HepG2 (cell line): ENCODE results near the gene SLC13A3. TPM values are rescaled to one million over a fixed set of nuclear protein-coding genes. Genes with fewer than 3 reads are reported as not detected.

Experiments used
- ATM ChIP-seq: fragments of 450-650 bp; IDR thresholded peaks from 2 replicates; pipeline ENCODE4 v1.7.1; 2017; ENCODE audit warnings: mild to moderate bottlenecking, borderline replicate concordance
- CBX5 ChIP-seq: sonication (generic); formaldehyde crosslinking; IDR thresholded peaks from 2 replicates; pipeline ENCODE4 v1.4.0; 2020; ENCODE audit warnings: missing genetic modification reagents, borderline replicate concordance
- FIP1L1 ChIP-seq: fragments of 200-400 bp; formaldehyde crosslinking; IDR thresholded peaks from 2 replicates; pipeline ENCODE4 v1.6.1; 2018; ENCODE audit warnings: low read depth, mild to moderate bottlenecking, low read length, moderate library complexity, borderline replicate concordance; ENCODE audit not compliant: insufficient read depth
- ISL2 ChIP-seq: sonication (generic); formaldehyde crosslinking; IDR thresholded peaks from 2 replicates; pipeline ENCODE4 v1.5.0; 2020; ENCODE audit warnings: missing genetic modification reagents
- MTA1 ChIP-seq: sonication (generic); formaldehyde crosslinking; IDR thresholded peaks from 2 replicates; pipeline ENCODE4 v1.4.0; 2020; ENCODE audit warnings: missing genetic modification reagents, mild to moderate bottlenecking, borderline replicate concordance
- PHF20 ChIP-seq: sonication (generic); formaldehyde crosslinking; IDR thresholded peaks from 2 replicates; pipeline ENCODE4 v1.5.0; 2020; ENCODE audit warnings: mild to moderate bottlenecking, missing genetic modification reagents
- SIX1 ChIP-seq: sonication (generic); formaldehyde crosslinking; IDR thresholded peaks from 2 replicates; pipeline ENCODE4 v1.4.0; 2020; ENCODE audit warnings: missing genetic modification reagents, borderline replicate concordance
- ZBTB38 ChIP-seq: sonication (generic); formaldehyde crosslinking; IDR thresholded peaks from 2 replicates; pipeline ENCODE4 v1.5.1; 2020; ENCODE audit warnings: mild to moderate bottlenecking, missing genetic modification reagents
- ZNF224 ChIP-seq: sonication (generic); formaldehyde crosslinking; IDR thresholded peaks from 2 replicates; pipeline ENCODE4 v1.5.0; 2020; ENCODE audit warnings: mild to moderate bottlenecking, missing genetic modification reagents
- ZNF292 ChIP-seq: sonication (generic); formaldehyde crosslinking; IDR thresholded peaks from 2 replicates; pipeline ENCODE4 v1.8.1; 2022; ENCODE audit warnings: mild to moderate bottlenecking, low read depth, missing genetic modification reagents, borderline replicate concordance
- ZNF616 ChIP-seq: sonication (generic); formaldehyde crosslinking; IDR thresholded peaks from 2 replicates; pipeline ENCODE4 v1.5.0; 2020; ENCODE audit warnings: low read depth, mild to moderate bottlenecking, missing genetic modification reagents
- ZNF709 ChIP-seq: sonication (generic); formaldehyde crosslinking; IDR thresholded peaks from 2 replicates; pipeline ENCODE4 v1.5.0; 2020; ENCODE audit warnings: mild to moderate bottlenecking, missing genetic modification reagents
- polyA plus RNA-seq, 8 experiments: library from polyadenylated mRNA; depleted of rRNA in 3 of 8; stranded (reverse) in 7 of 8; unstranded in 1 of 8; fragments of >200 nt; fragmentation: Illumina TruSeq in 4 of 8; extraction: Trizol in 4 of 8; gene quantifications; 2 replicates each; pipeline versions ENCODE4 v1.2.1 to v1.2.3, GENCODE V29; 2011 to 2016; ENCODE audit warnings: low read depth in 4 of 8, missing spikeins in 1 of 8, mixed read lengths in 1 of 8; ENCODE audit not compliant: insufficient read depth in 1 of 8
- total RNA-seq, 5 experiments: library from RNA; depleted of rRNA; stranded (reverse); fragments of >200 nt; fragmentation: Illumina TruSeq; extraction: Trizol; gene quantifications; 2 replicates each; pipeline ENCODE4 v1.2.3, GENCODE V29; 2016; ENCODE audit warnings: low read depth in 1 of 5
- TF ChIP-seq, protein P1 (sequence below): sonication (generic); formaldehyde crosslinking; IDR thresholded peaks from 2 replicates; pipeline ENCODE4 v1.5.1; 2020; ENCODE audit warnings: mild to moderate bottlenecking, missing genetic modification reagents, moderate library complexity
- TF ChIP-seq, protein P2 (sequence below): sonication (generic); formaldehyde crosslinking; IDR thresholded peaks from 2 replicates; pipeline ENCODE4 v1.4.0; 2020; ENCODE audit warnings: mild to moderate bottlenecking, missing genetic modification reagents
- TF ChIP-seq, protein P3 (sequence below): sonication (generic); formaldehyde crosslinking; IDR thresholded peaks from 2 replicates; pipeline ENCODE4 v1.5.0; 2020; ENCODE audit warnings: missing genetic modification reagents
- TF ChIP-seq, protein P4 (sequence below): sonication (generic); formaldehyde crosslinking; IDR thresholded peaks from 2 replicates; pipeline ENCODE4 v1.9.0; 2021; ENCODE audit warnings: missing genetic modification reagents, mild to moderate bottlenecking, borderline replicate concordance

SLC13A3 gene
- total and polyA plus RNA-seq, 2 of the 13 experiments (the other 11 are each of a cell fraction or from before 2014, with no cell fraction given) = 66.5 to 76.0 TPM

DNA sequence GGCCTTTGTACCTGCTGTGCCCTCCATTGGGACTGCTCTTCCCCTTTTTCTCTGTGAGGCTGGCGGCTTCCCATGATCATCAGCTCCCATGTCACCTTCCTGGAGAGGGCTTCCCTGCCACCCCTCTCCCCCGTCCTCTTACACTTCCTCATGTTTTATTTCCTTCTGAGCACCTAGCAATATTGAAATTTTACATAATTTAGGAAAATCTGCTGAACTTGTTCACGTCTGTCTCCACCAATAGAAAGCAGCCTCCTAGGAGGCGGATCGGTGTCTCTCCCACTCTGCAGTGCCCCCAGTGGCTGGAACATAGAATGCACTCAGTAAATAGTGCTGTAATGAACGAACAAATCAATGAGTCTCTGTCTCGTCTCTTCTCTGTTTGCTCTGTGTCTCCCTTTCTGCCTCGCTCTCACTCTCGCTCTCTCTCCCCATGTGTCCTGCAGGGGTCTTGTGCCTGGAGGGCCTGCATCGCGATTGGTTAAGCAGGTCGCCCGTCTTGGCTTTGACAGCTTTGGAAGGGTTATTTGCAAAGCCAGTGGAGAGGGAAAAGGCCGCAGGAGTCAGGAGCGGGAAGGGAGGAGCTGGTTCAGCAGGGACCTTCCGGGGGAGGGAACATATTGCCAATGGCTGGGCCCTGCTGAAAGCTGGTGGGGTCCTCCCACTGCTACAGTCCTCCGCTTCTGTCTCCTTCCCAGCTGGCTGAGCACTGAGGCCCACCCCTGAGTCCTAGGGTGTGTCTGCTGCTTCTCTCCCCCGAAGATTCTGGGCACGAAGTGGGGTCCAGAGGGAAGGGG is 88.7 kb downstream of the SLC13A3 start (continued):
- TF ChIP-seq, protein P1, sequence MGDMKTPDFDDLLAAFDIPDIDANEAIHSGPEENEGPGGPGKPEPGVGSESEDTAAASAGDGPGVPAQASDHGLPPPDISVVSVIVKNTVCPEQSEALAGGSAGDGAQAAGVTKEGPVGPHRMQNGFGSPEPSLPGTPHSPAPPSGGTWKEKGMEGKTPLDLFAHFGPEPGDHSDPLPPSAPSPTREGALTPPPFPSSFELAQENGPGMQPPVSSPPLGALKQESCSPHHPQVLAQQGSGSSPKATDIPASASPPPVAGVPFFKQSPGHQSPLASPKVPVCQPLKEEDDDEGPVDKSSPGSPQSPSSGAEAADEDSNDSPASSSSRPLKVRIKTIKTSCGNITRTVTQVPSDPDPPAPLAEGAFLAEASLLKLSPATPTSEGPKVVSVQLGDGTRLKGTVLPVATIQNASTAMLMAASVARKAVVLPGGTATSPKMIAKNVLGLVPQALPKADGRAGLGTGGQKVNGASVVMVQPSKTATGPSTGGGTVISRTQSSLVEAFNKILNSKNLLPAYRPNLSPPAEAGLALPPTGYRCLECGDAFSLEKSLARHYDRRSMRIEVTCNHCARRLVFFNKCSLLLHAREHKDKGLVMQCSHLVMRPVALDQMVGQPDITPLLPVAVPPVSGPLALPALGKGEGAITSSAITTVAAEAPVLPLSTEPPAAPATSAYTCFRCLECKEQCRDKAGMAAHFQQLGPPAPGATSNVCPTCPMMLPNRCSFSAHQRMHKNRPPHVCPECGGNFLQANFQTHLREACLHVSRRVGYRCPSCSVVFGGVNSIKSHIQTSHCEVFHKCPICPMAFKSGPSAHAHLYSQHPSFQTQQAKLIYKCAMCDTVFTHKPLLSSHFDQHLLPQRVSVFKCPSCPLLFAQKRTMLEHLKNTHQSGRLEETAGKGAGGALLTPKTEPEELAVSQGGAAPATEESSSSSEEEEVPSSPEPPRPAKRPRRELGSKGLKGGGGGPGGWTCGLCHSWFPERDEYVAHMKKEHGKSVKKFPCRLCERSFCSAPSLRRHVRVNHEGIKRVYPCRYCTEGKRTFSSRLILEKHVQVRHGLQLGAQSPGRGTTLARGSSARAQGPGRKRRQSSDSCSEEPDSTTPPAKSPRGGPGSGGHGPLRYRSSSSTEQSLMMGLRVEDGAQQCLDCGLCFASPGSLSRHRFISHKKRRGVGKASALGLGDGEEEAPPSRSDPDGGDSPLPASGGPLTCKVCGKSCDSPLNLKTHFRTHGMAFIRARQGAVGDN (CRISPR knock-in tag) = peak; percentile 89
- TF ChIP-seq, protein P2, sequence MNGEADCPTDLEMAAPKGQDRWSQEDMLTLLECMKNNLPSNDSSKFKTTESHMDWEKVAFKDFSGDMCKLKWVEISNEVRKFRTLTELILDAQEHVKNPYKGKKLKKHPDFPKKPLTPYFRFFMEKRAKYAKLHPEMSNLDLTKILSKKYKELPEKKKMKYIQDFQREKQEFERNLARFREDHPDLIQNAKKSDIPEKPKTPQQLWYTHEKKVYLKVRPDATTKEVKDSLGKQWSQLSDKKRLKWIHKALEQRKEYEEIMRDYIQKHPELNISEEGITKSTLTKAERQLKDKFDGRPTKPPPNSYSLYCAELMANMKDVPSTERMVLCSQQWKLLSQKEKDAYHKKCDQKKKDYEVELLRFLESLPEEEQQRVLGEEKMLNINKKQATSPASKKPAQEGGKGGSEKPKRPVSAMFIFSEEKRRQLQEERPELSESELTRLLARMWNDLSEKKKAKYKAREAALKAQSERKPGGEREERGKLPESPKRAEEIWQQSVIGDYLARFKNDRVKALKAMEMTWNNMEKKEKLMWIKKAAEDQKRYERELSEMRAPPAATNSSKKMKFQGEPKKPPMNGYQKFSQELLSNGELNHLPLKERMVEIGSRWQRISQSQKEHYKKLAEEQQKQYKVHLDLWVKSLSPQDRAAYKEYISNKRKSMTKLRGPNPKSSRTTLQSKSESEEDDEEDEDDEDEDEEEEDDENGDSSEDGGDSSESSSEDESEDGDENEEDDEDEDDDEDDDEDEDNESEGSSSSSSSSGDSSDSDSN (CRISPR knock-in tag) = no peak; the same call in 1 of the 2 replicates
- TF ChIP-seq, protein P3, sequence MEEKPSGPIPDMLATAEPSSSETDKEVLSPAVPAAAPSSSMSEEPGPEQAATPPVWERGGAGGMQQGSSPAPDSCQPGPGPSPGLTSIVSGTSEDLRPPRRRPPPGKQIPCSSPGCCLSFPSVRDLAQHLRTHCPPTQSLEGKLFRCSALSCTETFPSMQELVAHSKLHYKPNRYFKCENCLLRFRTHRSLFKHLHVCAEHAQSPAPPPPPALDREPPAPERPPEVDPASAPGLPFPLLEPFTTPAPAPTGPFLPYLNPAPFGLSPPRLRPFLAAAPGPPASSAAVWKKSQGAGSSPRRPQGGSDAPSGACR = no peak; the same call in 1 of the 2 replicates
- TF ChIP-seq ATM (no peak), ZNF616 (CRISPR knock-in tag) (0 out of 2 replicates have a peak, but pooled peaks have one; percentile 39), ZNF224 (CRISPR knock-in tag) (no peak), SIX1 (CRISPR knock-in tag) (peak; percentile 33; the same call in 1 of the 2 replicates), MTA1 (CRISPR knock-in tag) (no peak), ZBTB38 (CRISPR knock-in tag) (peak; percentile 86; the same call in 1 of the 2 replicates), CBX5 (CRISPR knock-in tag) (no peak), ZNF709 (CRISPR knock-in tag) (peak; percentile 73), FIP1L1 (0 out of 2 replicates have a peak, but pooled peaks have one; percentile 7), PHF20 (no peak), ZNF292 (no peak; the same call in 1 of the 2 replicates), ISL2 (no peak)
- TF ChIP-seq, protein P4, sequence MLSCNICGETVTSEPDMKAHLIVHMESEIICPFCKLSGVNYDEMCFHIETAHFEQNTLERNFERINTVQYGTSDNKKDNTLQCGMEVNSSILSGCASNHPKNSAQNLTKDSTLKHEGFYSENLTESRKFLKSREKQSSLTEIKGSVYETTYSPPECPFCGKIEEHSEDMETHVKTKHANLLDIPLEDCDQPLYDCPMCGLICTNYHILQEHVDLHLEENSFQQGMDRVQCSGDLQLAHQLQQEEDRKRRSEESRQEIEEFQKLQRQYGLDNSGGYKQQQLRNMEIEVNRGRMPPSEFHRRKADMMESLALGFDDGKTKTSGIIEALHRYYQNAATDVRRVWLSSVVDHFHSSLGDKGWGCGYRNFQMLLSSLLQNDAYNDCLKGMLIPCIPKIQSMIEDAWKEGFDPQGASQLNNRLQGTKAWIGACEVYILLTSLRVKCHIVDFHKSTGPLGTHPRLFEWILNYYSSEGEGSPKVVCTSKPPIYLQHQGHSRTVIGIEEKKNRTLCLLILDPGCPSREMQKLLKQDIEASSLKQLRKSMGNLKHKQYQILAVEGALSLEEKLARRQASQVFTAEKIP (CRISPR knock-in tag) = no peak
